ENCODE measurements around the gene KCNMA1. TPM values are rescaled to one million over a fixed set of nuclear protein-coding genes. Genes with fewer than 3 reads are reported as not detected.

Gene KCNMA1
- total RNA-seq, 1 donor from 2014 or later = 6.7 TPM

DNA sequence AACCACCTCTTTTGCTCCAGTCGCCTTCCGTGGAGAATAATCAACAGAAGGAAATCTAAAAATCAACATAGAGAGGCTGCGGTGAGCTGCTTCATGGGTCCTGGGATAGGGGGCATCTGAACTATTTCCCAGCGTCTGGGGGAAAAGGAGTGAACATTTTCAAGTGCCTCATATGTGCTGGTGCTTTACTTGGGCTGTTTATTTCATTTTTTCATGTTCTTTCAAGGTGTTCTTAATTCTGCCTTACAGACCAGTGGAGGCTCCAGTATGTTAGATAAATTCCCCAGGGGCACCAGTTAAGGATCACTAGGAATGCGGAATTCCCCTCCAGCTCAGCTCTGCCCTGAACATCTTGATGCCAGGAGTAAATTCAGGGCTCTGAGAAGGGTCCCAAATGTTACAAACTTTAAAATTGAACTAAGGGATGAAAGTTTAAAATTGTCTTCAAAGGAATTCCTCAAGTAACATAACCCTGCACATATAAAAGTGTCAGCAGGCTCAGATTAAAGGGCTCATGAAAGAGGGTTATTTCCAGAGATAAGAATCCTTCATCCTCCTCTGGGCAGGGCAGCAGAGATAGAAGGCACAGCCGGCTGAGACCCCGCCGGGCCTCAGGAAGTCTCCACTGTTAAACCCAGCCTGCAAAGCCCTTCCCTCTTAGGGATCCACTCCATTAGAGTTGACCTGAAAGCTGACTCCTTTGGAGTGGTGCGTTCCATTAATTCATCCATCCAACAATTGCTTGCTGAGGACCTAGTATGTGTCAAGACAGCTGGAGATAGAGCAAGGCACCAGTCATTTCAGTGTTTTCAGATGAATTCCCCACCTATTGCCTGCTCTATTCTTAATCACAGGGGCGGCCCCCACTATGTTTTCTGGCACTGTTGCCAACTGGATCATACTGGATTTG, 345.8 kb downstream of the KCNMA1 start:
- no peak for DNase-seq (ENCODE audit: extremely low read depth, low read depth, low spot score)

DNA sequence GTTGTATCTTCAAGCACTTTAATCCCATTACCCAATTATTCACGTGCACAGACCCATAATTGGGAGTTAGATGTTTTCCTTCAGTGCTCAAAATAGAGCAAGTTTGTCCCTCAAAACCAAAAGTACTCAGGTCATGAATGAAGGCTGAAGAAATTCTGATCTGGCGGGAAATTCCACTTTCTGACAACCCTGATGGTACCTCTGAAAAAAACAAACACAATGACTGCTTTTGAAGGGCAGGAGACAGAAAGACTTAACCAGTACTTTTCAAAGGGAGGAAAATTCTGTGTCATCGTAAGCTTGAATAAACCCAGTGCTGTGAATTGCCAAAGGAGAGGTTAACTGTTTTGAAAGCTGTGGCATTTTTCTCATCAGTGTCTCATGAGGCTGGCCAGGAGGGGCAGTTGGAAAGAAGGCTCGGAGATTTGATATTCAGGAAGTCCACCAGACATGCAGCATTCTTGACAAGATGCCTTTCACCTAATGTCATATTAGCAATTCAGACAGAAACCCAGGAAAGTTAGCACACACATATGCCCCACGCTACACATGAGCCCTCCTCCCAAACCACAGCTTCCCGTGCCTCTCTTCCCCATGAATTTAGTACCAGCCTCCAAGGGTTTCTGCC, 347.0 kb downstream of the KCNMA1 start:
- no peak for DNase-seq (ENCODE audit: extremely low read depth, low read depth, low spot score)

- no peak for DNase-seq (ENCODE audit: extremely low read depth, low read depth, low spot score)
Measured at GRCh38 chr10:77289790-77290189, 347.8 kb downstream of the KCNMA1 start.

DNA sequence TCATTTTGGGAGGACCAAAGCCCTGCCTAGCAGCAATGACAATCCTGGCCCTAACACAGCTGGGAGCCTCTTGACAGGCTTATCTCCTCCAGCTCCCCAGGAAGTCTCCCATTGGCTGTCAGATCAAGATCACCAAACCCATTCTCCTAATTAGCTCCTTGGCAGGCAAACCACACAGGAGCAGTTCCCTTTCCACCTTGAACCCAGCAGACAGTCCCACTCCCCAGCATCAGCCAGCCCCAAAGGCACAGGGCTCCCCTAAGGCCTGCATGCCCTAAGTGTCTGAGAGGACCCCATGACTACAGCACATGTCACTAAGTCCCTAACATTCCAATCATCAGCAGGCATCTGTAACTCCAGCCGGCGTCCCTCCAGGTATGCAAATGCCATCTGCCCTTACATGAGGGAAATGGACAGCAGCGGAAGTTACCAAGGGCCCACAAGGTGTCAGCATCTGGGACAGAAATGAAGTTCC, 348.5 kb downstream of the KCNMA1 start:
- no peak for DNase-seq (ENCODE audit: extremely low read depth, low read depth, low spot score)

- no peak for DNase-seq (ENCODE audit: extremely low read depth, low read depth, low spot score)
Measured at GRCh38 chr10:77287647-77288120, 349.9 kb downstream of the KCNMA1 start.

GRCh38 chr10:77286531-77287508, 350.8 kb downstream of the KCNMA1 start:
- no peak for DNase-seq (ENCODE audit: extremely low read depth, low read depth, low spot score)

GRCh38 chr10:77285529-77286182, 352.0 kb downstream of the KCNMA1 start:
- no peak for DNase-seq (ENCODE audit: extremely low read depth, low read depth, low spot score)

DNA sequence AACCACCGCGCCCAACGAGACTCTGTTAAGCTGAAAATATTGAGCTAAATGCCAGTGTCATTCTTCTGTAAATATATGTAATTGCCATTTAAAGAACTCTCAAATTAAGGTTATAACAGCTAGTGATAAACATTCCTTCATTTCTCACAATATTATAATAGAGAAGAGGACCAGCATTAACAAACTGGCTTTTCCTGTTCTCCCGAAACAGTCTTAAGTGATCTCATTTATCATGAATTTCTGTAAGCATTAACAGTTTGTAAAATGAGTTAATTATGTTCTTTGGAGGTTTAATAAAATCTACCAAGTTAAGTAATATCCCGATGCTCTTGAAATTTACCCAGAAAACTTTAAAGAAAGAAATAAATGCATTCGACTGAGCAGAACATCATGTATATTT, 352.8 kb downstream of the KCNMA1 start:
- no peak for DNase-seq (ENCODE audit: extremely low read depth, low read depth, low spot score)

- no peak for DNase-seq (ENCODE audit: extremely low read depth, low read depth, low spot score)
Measured at GRCh38 chr10:77283326-77283725, 354.3 kb downstream of the KCNMA1 start.

- no peak for DNase-seq (ENCODE audit: extremely low read depth, low read depth, low spot score)
Measured at GRCh38 chr10:77282163-77282562, 355.4 kb downstream of the KCNMA1 start.

GRCh38 chr10:77281719-77282118, 355.9 kb downstream of the KCNMA1 start:
- no peak for DNase-seq (ENCODE audit: extremely low read depth, low read depth, low spot score)

GRCh38 chr10:77279207-77279606, 358.4 kb downstream of the KCNMA1 start:
- no peak for DNase-seq (ENCODE audit: extremely low read depth, low read depth, low spot score)

- DNase-seq (ENCODE audit: extremely low read depth, low read depth, low spot score) = no peak
Measured at GRCh38 chr10:77274046-77274795, 363.4 kb downstream of the KCNMA1 start.

DNA sequence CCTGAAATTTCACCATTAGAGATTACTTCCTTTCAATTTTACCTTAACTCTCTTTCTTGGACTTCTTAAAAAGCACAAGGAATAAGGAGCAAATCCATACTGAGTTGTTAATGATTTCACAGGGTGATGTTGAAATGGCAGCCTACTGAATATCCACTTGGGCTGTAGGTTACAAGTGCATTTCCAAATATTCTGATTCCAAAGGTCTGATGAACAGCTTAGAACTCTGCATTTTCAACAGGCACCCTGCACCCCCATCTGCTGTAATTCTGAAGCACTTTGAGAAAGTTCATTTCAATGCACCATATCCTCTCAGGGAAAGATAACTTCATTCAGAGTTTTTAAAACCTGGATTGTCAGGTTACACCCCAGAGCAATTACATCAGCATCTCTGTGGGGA, 368.4 kb downstream of the KCNMA1 start:
- no peak for DNase-seq (ENCODE audit: extremely low read depth, low read depth, low spot score)

DNA sequence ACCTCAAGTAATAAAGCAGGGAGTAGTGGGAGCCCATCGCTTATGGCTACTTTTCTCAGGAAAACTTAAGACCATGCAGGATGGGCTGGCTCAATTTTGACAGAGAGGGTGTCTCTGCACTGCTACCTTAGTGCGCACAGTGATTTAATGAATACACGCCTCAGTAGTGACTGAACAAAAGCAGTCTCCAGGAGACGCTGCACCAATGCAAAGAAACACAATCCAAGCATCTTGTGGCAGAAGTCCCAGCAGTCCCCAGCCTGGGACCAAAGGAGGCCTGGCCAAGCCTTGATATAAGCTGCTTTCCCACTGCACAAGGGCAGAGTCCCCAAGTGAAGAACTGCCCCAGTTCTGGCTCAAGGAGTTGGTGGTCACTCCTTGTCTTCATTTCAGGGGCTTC, 368.9 kb downstream of the KCNMA1 start:
- no peak for DNase-seq (ENCODE audit: extremely low read depth, low read depth, low spot score)

GRCh38 chr10:77267703-77268675, 369.6 kb downstream of the KCNMA1 start:
- no peak for DNase-seq (ENCODE audit: extremely low read depth, low read depth, low spot score)

DNA sequence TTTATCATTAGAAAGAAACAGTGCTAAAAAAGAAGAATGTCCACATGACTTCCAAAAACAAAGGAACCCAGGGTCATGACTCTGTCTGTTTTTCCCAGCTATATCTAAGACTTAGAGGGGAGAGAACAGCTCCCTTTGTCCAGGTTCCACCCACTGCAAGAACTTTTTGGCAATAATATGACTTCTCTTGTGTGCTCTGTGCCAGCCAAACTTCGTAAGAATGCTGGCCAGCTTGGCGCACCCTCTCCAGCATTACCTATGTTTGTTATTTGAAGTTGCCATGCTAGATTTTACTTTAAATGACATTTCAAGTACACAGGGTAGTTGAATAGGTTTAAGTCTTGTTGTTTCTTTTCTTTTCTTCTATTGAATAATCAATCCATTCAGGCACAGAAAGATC, 371.4 kb downstream of the KCNMA1 start:
- no peak for DNase-seq (ENCODE audit: extremely low read depth, low read depth, low spot score)

DNA sequence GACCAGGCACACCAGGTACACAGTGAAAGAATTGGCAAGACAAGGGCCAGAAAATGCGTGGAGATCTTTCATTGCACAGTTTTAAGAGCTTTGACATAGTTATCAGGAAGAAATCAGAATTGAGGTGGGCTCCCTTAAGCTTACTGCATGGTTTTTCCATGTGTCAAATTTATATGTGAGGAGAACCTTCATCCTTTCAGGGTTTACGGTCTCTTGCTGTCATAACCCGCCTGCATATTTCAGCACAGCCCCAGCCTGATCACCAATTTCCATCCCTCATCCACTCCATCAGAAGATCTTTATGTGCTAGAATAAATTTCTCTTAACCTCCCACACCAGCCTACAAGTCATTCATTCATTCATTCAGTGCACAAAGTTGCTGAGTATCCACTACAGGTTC, 373.1 kb downstream of the KCNMA1 start:
- no peak for DNase-seq (ENCODE audit: extremely low read depth, low read depth, low spot score)

Measured in glomerular endothelial cell (primary cell).